ENCODE measurements around the gene INSC. TPM values are rescaled to one million over a fixed set of nuclear protein-coding genes. Genes with fewer than 3 reads are reported as not detected.

Gene INSC
- total RNA-seq, 1 donor from 2014 or later: not detected

DNA sequence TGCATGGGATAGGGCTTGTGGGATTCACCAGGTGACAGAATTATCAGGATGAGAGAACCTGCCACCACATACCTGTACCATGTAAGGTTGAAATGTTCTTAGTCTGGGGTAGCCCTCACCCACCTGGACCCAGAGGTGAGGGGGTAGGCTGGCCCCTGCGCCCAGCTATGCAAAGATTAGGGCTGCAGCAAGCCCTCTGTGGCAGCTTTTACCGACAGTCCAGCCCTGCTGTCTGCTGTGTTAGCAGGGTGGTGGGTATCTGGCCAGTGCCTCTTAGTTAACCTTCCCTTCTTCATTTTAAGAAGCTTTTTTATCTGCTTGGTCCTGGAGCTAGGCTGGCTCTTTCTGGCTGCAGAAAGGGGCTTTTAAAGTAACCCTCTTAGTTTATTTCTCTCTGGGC, 13.9 kb downstream of the INSC start:
- H3K9me3 Mint-ChIP-seq (ENCODE audit: unreplicated experiment): no peaks in the 10 kb centered on the region
- TF ChIP-seq, protein P1, sequence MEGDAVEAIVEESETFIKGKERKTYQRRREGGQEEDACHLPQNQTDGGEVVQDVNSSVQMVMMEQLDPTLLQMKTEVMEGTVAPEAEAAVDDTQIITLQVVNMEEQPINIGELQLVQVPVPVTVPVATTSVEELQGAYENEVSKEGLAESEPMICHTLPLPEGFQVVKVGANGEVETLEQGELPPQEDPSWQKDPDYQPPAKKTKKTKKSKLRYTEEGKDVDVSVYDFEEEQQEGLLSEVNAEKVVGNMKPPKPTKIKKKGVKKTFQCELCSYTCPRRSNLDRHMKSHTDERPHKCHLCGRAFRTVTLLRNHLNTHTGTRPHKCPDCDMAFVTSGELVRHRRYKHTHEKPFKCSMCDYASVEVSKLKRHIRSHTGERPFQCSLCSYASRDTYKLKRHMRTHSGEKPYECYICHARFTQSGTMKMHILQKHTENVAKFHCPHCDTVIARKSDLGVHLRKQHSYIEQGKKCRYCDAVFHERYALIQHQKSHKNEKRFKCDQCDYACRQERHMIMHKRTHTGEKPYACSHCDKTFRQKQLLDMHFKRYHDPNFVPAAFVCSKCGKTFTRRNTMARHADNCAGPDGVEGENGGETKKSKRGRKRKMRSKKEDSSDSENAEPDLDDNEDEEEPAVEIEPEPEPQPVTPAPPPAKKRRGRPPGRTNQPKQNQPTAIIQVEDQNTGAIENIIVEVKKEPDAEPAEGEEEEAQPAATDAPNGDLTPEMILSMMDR (IDR thresholded peaks at IDR 0.05): no peak
- H3K27me3 Mint-ChIP-seq (ENCODE audit: unreplicated experiment): peaks cover 16% of the 10 kb centered on the region
- DNase-seq (ENCODE audit: extremely low spot score, unreplicated experiment): peak; percentile 70
- H3K27ac Mint-ChIP-seq (ENCODE audit: unreplicated experiment): no peak overlapping the region
- no peaks in the 10 kb centered on the region for H3K36me3 Mint-ChIP-seq (ENCODE audit: unreplicated experiment)
- H3K4me3 Mint-ChIP-seq (ENCODE audit: unreplicated experiment): no peak overlapping the region
- no peaks in the 10 kb centered on the region for H3K4me1 Mint-ChIP-seq (ENCODE audit: unreplicated experiment)

DNA sequence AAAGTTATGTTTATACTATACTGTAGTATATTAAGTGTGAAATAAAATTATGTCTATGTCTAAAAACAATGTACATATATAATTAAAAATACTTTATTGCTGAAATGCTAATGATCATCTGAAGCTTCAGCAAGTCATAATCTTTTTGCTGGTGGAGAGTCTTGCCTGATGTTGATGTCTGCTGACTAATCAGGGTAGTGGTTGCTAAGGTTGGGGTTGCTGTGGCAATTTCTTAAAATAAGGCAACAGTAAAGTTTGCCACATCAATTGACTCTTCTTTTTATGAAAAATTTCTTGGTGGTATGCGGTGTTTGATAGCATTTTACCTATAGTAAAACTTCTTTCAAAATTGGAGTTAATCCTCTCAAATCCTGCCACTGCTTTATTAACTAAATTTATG, 21.4 kb downstream of the INSC start:
- Mint-ChIP-seq H3K27me3 (ENCODE audit: unreplicated experiment) (peaks cover 13% of the 10 kb centered on the region), H3K27ac (ENCODE audit: unreplicated experiment) (no peak overlapping the region), H3K4me1 (ENCODE audit: unreplicated experiment) (no peaks in the 10 kb centered on the region), H3K9me3 (ENCODE audit: unreplicated experiment) (no peaks in the 10 kb centered on the region), H3K4me3 (ENCODE audit: unreplicated experiment) (no peak overlapping the region), H3K36me3 (ENCODE audit: unreplicated experiment) (no peaks in the 10 kb centered on the region)
- no peak for DNase-seq (ENCODE audit: extremely low spot score, unreplicated experiment)
- TF ChIP-seq, protein P1 (IDR thresholded peaks at IDR 0.05): no peak

DNA sequence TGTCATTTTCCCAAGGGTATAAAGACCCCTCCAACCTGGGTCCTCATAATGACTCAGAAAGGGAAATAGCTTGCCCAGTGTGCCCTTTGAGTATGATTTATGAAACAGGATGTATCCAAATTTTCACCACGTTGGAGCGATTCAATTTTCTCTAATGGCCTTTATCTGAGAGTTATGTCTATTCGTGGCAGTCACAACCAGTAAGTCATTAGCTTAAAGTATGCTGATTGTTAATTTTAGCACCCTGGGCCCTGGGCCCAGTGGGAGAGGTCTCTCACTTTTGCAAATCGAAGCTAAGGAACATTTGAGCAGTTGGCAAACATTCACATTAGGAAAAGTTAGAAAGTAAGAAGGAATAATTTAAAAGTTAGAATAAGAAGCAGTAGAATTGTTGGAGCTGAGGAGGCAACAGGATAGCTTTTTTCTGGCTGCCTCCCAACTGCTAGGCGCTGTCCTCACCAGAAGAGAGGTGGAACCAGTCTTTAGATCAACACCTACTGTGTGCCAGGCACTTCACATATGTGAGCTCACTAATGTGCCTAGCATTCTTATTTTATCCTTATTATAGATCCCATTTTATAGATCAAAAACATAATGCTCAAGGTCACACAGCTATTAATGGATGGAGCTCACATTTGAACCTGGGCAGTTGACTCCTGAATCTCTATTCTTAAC, 24.5 kb downstream of the INSC start:
- no peak overlapping the region for H3K27ac Mint-ChIP-seq (ENCODE audit: unreplicated experiment)
- no peaks in the 10 kb centered on the region for H3K9me3 Mint-ChIP-seq (ENCODE audit: unreplicated experiment)
- H3K4me1 Mint-ChIP-seq (ENCODE audit: unreplicated experiment): no peaks in the 10 kb centered on the region
- DNase-seq (ENCODE audit: extremely low spot score, unreplicated experiment): no peak
- peaks cover 4% of the 10 kb centered on the region for H3K27me3 Mint-ChIP-seq (ENCODE audit: unreplicated experiment)
- H3K4me3 Mint-ChIP-seq (ENCODE audit: unreplicated experiment): no peak overlapping the region
- TF ChIP-seq, protein P1 (IDR thresholded peaks at IDR 0.05): no peak
- no peaks in the 10 kb centered on the region for H3K36me3 Mint-ChIP-seq (ENCODE audit: unreplicated experiment)

DNA sequence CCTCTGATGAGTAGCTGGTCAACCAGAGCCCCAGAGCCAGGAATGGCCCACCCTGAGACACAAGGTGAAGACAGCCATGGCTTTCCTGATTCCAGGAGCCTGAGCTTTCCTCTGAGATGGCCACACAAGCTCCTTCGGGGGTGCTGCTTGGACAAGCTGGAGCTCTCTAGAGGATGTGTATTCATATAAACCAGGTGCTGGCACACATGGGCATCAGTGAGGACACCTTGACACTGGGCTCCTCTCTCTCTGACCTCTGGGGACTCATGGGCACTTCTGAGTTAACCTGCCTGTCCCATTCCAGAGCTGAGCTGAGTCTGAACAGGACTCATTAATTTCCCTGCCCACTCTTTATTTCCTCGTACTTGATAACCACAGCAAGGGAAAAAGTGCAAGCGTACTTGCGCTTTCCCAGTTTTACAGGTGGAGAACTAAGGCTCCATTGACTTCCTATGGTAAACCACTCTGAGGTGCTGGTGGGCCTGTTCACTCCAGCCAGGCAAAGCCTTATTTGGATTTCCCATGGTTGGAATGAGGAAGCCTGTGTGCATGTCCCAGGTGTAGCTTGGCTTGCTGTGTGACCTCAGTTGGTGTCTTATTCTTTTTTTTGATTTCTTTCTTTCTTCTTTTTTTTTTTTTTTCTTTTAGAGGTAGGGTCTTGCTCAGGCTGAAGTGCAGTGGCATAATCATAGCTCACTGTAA, 25.4 kb downstream of the INSC start:
- Mint-ChIP-seq H3K9me3 (ENCODE audit: unreplicated experiment) (no peaks in the 10 kb centered on the region), H3K27me3 (ENCODE audit: unreplicated experiment) (peaks cover 4% of the 10 kb centered on the region), H3K4me3 (ENCODE audit: unreplicated experiment) (no peak overlapping the region), H3K36me3 (ENCODE audit: unreplicated experiment) (no peaks in the 10 kb centered on the region), H3K27ac (ENCODE audit: unreplicated experiment) (no peak overlapping the region), H3K4me1 (ENCODE audit: unreplicated experiment) (no peaks in the 10 kb centered on the region)
- TF ChIP-seq, protein P1 (IDR thresholded peaks at IDR 0.05): no peak
- no peak for DNase-seq (ENCODE audit: extremely low spot score, unreplicated experiment)

DNA sequence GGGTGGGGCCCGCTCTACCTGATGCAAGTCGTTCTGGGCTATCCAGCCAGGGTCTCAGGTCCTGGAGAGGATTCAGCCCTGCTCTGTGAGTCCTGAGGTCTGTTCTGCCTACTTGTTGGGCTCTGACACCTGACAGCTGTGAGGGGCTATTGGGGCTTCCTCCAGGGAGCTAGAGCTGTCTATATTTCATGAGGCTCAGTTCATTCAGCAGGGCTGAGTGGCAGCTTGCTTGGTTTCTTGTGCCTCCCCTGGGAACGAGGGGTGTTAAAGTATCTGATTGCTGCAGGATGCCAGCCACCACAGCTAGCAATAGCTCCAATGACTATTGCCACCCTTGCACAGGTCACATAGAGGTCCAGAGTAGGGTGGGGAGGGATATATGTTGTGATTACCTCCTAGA, 26.7 kb downstream of the INSC start:
- Mint-ChIP-seq H3K4me3 (ENCODE audit: unreplicated experiment) (no peak overlapping the region), H3K27ac (ENCODE audit: unreplicated experiment) (no peak overlapping the region)
- TF ChIP-seq, protein P1 (IDR thresholded peaks at IDR 0.05): no peak

More for the DNA sequence above, 26.7 kb downstream of the INSC start:
- no peaks in the 10 kb centered on the region for H3K9me3 Mint-ChIP-seq (ENCODE audit: unreplicated experiment)
- H3K4me1 Mint-ChIP-seq (ENCODE audit: unreplicated experiment): no peaks in the 10 kb centered on the region
- no peak for DNase-seq (ENCODE audit: extremely low spot score, unreplicated experiment)
- no peaks in the 10 kb centered on the region for H3K36me3 Mint-ChIP-seq (ENCODE audit: unreplicated experiment)
- H3K27me3 Mint-ChIP-seq (ENCODE audit: unreplicated experiment): peaks cover 2% of the 10 kb centered on the region
